GM23338 (cell line): Measurements from ENCODE around the gene SEL1L3. TPM values are rescaled to one million over a fixed set of nuclear protein-coding genes. Genes with fewer than 3 reads are reported as not detected.

Experiments used
- ATAC-seq: fragments of 200-7000 bp; cut with Tn5 transposase; 3 replicates; pipeline ENCODE4 v1.9.1; 2020
- DNase-seq: peaks from one replicate; pipeline ENCODE4 v3.0.0-alpha.2; 2015; ENCODE audit warnings: low spot score
- H2AFZ ChIP-seq: fragments of 200-600 bp; sonication (generic); 2 replicates; pipeline ENCODE4 v1.8.0; 2016; ENCODE audit warnings: antibody characterized with exemption, mild to moderate bottlenecking, moderate library complexity
- H3F3A ChIP-seq: fragments of 200-600 bp; sonication (generic); replicated peaks from 2 replicates; pipeline ENCODE4 v1.8.0; 2017; ENCODE audit warnings: antibody characterized with exemption, mixed run types, low read depth
- H3K27ac ChIP-seq: fragments of 200-600 bp; sonication (generic); 2 replicates; pipeline ENCODE4 v1.6.1; 2016; ENCODE audit warnings: low read depth
- H3K27me3 ChIP-seq: fragments of 200-600 bp; sonication (generic); 2 replicates; pipeline ENCODE4 v1.8.0; 2016; ENCODE audit warnings: mild to moderate bottlenecking, mixed run types, moderate library complexity; ENCODE audit not compliant: insufficient read depth
- H3K36me3 ChIP-seq: fragments of 200-600 bp; sonication (generic); 2 replicates; pipeline ENCODE4 v1.8.0; 2016; ENCODE audit warnings: mild to moderate bottlenecking; ENCODE audit not compliant: insufficient read depth
- H3K4me1 ChIP-seq: fragments of 200-600 bp; sonication (generic); 2 replicates; pipeline ENCODE4 v1.8.0; 2016; ENCODE audit warnings: mild to moderate bottlenecking, moderate library complexity; ENCODE audit not compliant: insufficient read depth
- H3K4me2 ChIP-seq: fragments of 200-600 bp; sonication (generic); 2 replicates; pipeline ENCODE4 v1.7.1; 2017; ENCODE audit warnings: mixed run types
- H3K4me3 ChIP-seq: fragments of 200-600 bp; sonication (generic); 2 replicates; pipeline ENCODE4 v1.6.1; 2016; ENCODE audit warnings: mixed run types
- H3K79me2 ChIP-seq: fragments of 200-600 bp; sonication (generic); replicated peaks from 2 replicates; pipeline ENCODE4 v1.8.0; 2017; ENCODE audit warnings: mild to moderate bottlenecking; ENCODE audit not compliant: insufficient read depth
- H3K9me2 ChIP-seq: fragments of 200-600 bp; sonication (generic); 2 replicates; pipeline ENCODE4 v1.8.0; 2017; ENCODE audit not compliant: insufficient read depth
- H4K20me1 ChIP-seq: fragments of 200-600 bp; sonication (generic); replicated peaks from 2 replicates; pipeline ENCODE4 v1.8.0; 2017; ENCODE audit warnings: mild to moderate bottlenecking; ENCODE audit not compliant: insufficient read depth
- H3K27ac Mint-ChIP-seq: 2 replicates; pipeline ENCODE4 v1.8.0; 2020; ENCODE audit warnings: inconsistent platforms, mild to moderate bottlenecking, moderate library complexity, mixed read lengths
- H3K27me3 Mint-ChIP-seq: 3 replicates; pipeline ENCODE4 v1.8.0; 2022; ENCODE audit warnings: low read depth, mild to moderate bottlenecking, moderate library complexity, mixed read lengths, inconsistent platforms; ENCODE audit not compliant: insufficient read depth, poor library complexity
- H3K36me3 Mint-ChIP-seq: 3 replicates; pipeline ENCODE4 v1.8.0; 2021; ENCODE audit warnings: low read depth, mild to moderate bottlenecking, inconsistent platforms, moderate library complexity, mixed read lengths
- H3K4me1 Mint-ChIP-seq: 3 replicates; pipeline ENCODE4 v1.8.0; 2020; ENCODE audit warnings: mild to moderate bottlenecking, inconsistent platforms, mixed read lengths
- H3K4me3 Mint-ChIP-seq: 3 replicates; pipeline ENCODE4 v1.8.0; 2021; ENCODE audit warnings: moderate library complexity, mild to moderate bottlenecking, inconsistent platforms, mixed read lengths
- H3K9me3 Mint-ChIP-seq: 3 replicates; pipeline ENCODE4 v1.8.0; 2020; ENCODE audit warnings: moderate library complexity, mild to moderate bottlenecking, inconsistent platforms, mixed read lengths
- CREB1 ChIP-seq: fragments of 250-450 bp; sonication (Bioruptor Pico); IDR thresholded peaks from 2 replicates; pipeline ENCODE4 v1.5.0; 2020; ENCODE audit warnings: low read depth, mild to moderate bottlenecking, moderate library complexity
- CTCF ChIP-seq, 2 experiments: fragments of 200-600 bp in 1 of 2; sonication (generic) in 1 of 2; conservative IDR thresholded peaks; 2 replicates each; pipeline versions ENCODE4 v1.5.1 to v1.6.1; 2016 to 2017; ENCODE audit warnings: antibody characterized with exemption in 2 of 2, low read depth in 2 of 2, mild to moderate bottlenecking in 2 of 2, moderate library complexity in 1 of 2
- ETS1 ChIP-seq: IDR thresholded peaks from 2 replicates; pipeline ENCODE4 v1.6.1; 2016; ENCODE audit warnings: antibody characterized with exemption
- EZH2 ChIP-seq: fragments of 200-600 bp; sonication (generic); IDR thresholded peaks from one replicate; pipeline ENCODE4 v1.8.0; 2017; ENCODE audit warnings: antibody characterized with exemption, mild to moderate bottlenecking, low read depth; ENCODE audit not compliant: unreplicated experiment
- EZH2phosphoT487 ChIP-seq: fragments of 200-600 bp; sonication (generic); IDR thresholded peaks from one replicate; pipeline ENCODE4 v1.8.1; 2018; ENCODE audit warnings: antibody characterized with exemption; ENCODE audit not compliant: unreplicated experiment
- JUNB ChIP-seq: IDR thresholded peaks from one replicate; pipeline ENCODE4 v1.6.1; 2016; ENCODE audit warnings: antibody characterized with exemption; ENCODE audit not compliant: unreplicated experiment
- NANOG ChIP-seq: IDR thresholded peaks from 2 replicates; pipeline ENCODE4 v1.6.1; 2016; ENCODE audit warnings: antibody characterized with exemption, borderline replicate concordance
- POLR2AphosphoS5 ChIP-seq: IDR thresholded peaks from 2 replicates; pipeline ENCODE4 v1.6.1; 2016; ENCODE audit warnings: antibody characterized with exemption, low read depth
- REST ChIP-seq: IDR thresholded peaks from one replicate; pipeline ENCODE4 v1.6.1; 2018; ENCODE audit warnings: antibody characterized with exemption; ENCODE audit not compliant: unreplicated experiment
- STAT1 ChIP-seq: IDR thresholded peaks from one replicate; pipeline ENCODE4 v1.6.1; 2016; ENCODE audit warnings: antibody characterized with exemption; ENCODE audit not compliant: unreplicated experiment
- ZNF114 ChIP-seq: fragments of 250-450 bp; sonication (Bioruptor Pico); IDR thresholded peaks from 2 replicates; pipeline ENCODE4 v1.5.0; 2020; ENCODE audit warnings: mild to moderate bottlenecking, moderate library complexity
- ZNF331 ChIP-seq: fragments of 250-450 bp; sonication (Bioruptor Pico); IDR thresholded peaks from 2 replicates; pipeline ENCODE4 v1.5.0; 2020; ENCODE audit warnings: low read depth, mild to moderate bottlenecking, moderate library complexity
- polyA plus RNA-seq: library from polyadenylated mRNA; unstranded; fragments of >200 nt; fragmentation: Nextera tagmentation; extraction: Ambion mirVana; gene quantifications from 2 replicates; pipeline ENCODE4 v1.2.1, GENCODE V29; 2016
- total RNA-seq: library from RNA; depleted of rRNA; stranded (reverse); fragments of >200 nt; shearing (Covaris generic); gene quantifications from 2 replicates; pipeline ENCODE4 v1.2.3, GENCODE V29; 2014
- TF ChIP-seq, protein P1 (sequence below): fragments of 250-450 bp; sonication (Bioruptor Pico); IDR thresholded peaks from 2 replicates; pipeline ENCODE4 v1.5.0; 2020; ENCODE audit warnings: mild to moderate bottlenecking, moderate library complexity

Gene SEL1L3
- total and polyA plus RNA-seq, 2 experiments from 2014 or later = 17.1 to 61.7 TPM

DNA sequence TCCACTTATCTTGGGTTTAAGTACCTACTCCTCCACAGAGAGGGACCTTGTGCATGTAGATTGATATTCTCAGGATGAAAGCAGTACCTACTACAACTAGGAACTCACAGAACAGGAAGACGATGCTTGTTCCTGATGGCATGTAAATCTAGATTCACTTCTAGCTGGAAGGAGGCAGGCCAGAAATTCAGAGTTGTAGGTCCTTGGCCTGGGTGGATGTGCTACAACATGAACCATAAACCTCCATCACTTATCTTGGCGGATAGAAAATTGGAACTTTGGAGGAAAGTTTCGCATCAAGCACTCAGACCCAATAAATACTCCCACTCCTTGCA lies 41.9 kb upstream of the SEL1L3 start:
- no peak overlapping the region for H3K4me2 ChIP-seq
- no peak overlapping the region for H3K4me3 Mint-ChIP-seq
- H3K27ac Mint-ChIP-seq = no peak overlapping the region
- H3K4me1 ChIP-seq = no peaks in the 10 kb centered on the region; the same call in 1 of the 2 replicates
- H3K4me1 Mint-ChIP-seq = peaks cover 7% of the 10 kb centered on the region
- peaks cover 5% of the 10 kb centered on the region; the same call in 1 of the 3 replicates for H3K36me3 Mint-ChIP-seq
- no peak overlapping the region for H3K27ac ChIP-seq
- TF ChIP-seq NANOG = no peak
- no peak for TF ChIP-seq CREB1 (CRISPR knock-in tag)
- no peak for TF ChIP-seq ZNF114 (CRISPR knock-in tag)
- TF ChIP-seq, protein P1, sequence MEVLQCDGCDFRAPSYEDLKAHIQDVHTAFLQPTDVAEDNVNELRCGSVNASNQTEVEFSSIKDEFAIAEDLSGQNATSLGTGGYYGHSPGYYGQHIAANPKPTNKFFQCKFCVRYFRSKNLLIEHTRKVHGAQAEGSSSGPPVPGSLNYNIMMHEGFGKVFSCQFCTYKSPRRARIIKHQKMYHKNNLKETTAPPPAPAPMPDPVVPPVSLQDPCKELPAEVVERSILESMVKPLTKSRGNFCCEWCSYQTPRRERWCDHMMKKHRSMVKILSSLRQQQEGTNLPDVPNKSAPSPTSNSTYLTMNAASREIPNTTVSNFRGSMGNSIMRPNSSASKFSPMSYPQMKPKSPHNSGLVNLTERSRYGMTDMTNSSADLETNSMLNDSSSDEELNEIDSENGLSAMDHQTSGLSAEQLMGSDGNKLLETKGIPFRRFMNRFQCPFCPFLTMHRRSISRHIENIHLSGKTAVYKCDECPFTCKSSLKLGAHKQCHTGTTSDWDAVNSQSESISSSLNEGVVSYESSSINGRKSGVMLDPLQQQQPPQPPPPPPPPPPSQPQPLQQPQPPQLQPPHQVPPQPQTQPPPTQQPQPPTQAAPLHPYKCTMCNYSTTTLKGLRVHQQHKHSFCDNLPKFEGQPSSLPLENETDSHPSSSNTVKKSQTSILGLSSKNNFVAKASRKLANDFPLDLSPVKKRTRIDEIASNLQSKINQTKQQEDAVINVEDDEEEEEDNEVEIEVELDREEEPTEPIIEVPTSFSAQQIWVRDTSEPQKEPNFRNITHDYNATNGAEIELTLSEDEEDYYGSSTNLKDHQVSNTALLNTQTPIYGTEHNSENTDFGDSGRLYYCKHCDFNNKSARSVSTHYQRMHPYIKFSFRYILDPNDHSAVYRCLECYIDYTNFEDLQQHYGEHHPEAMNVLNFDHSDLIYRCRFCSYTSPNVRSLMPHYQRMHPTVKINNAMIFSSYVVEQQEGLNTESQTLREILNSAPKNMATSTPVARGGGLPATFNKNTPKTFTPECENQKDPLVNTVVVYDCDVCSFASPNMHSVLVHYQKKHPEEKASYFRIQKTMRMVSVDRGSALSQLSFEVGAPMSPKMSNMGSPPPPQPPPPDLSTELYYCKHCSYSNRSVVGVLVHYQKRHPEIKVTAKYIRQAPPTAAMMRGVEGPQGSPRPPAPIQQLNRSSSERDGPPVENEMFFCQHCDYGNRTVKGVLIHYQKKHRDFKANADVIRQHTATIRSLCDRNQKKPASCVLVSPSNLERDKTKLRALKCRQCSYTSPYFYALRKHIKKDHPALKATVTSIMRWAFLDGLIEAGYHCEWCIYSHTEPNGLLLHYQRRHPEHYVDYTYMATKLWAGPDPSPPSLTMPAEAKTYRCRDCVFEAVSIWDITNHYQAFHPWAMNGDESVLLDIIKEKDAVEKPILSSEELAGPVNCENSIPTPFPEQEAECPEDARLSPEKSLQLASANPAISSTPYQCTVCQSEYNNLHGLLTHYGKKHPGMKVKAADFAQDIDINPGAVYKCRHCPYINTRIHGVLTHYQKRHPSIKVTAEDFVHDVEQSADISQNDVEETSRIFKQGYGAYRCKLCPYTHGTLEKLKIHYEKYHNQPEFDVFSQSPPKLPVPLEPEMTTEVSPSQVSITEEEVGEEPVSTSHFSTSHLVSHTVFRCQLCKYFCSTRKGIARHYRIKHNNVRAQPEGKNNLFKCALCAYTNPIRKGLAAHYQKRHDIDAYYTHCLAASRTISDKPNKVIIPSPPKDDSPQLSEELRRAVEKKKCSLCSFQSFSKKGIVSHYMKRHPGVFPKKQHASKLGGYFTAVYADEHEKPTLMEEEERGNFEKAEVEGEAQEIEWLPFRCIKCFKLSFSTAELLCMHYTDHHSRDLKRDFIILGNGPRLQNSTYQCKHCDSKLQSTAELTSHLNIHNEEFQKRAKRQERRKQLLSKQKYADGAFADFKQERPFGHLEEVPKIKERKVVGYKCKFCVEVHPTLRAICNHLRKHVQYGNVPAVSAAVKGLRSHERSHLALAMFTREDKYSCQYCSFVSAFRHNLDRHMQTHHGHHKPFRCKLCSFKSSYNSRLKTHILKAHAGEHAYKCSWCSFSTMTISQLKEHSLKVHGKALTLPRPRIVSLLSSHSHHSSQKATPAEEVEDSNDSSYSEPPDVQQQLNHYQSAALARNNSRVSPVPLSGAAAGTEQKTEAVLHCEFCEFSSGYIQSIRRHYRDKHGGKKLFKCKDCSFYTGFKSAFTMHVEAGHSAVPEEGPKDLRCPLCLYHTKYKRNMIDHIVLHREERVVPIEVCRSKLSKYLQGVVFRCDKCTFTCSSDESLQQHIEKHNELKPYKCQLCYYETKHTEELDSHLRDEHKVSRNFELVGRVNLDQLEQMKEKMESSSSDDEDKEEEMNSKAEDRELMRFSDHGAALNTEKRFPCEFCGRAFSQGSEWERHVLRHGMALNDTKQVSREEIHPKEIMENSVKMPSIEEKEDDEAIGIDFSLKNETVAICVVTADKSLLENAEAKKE (CRISPR knock-in tag) = no peak
- TF ChIP-seq STAT1 = no peak
- TF ChIP-seq EZH2 = no peak
- TF ChIP-seq ETS1 = no peak
- TF ChIP-seq JUNB = no peak
- TF ChIP-seq ZNF331 (CRISPR knock-in tag) = no peak
- no peak for TF ChIP-seq EZH2phosphoT487
- TF ChIP-seq POLR2AphosphoS5 = no peak
- TF ChIP-seq REST = no peak
- no peak for TF ChIP-seq CTCF (conservative IDR thresholded peaks at IDR 0.05; ENCODE audit: low read depth in 2 of 2)
- no peaks in the 10 kb centered on the region for H3F3A ChIP-seq
- H3K79me2 ChIP-seq = no peaks in the 10 kb centered on the region
- no peak for ATAC-seq
- H3K4me3 ChIP-seq = no peak overlapping the region
- no peak for DNase-seq
- no peaks in the 10 kb centered on the region for H3K27me3 Mint-ChIP-seq
- no peak overlapping the region for H2AFZ ChIP-seq
- 0 out of 2 replicates have a peak, but pooled peaks cover 3% of the 10 kb centered on the region for H3K9me2 ChIP-seq
- no peaks in the 10 kb centered on the region for H3K27me3 ChIP-seq
- no peaks in the 10 kb centered on the region for H3K36me3 ChIP-seq
- H4K20me1 ChIP-seq = no peaks in the 10 kb centered on the region; the same call in 1 of the 2 replicates
- H3K9me3 Mint-ChIP-seq = peaks cover 8% of the 10 kb centered on the region; the same call in 1 of the 3 replicates
